ENCODE data around the gene TEAD3.

TEAD3 gene

GRCh38 chr6:35448191-35448590 lies 48.7 kb downstream of the TEAD3 start:
- DNase-seq = no peak
- TF ChIP-seq CTCF (IDR thresholded peaks at IDR 0.05; ENCODE audit: borderline replicate concordance, extremely low read depth, low read length, poor library complexity, severe bottlenecking) (no peak), EZH2 (IDR thresholded peaks at IDR 0.05; ENCODE audit: borderline replicate concordance, low read depth, low read length, severe bottlenecking) (no peak)
- Histone ChIP-seq H3K36me3 (ENCODE audit: insufficient read depth, low read length) (no peaks in the 10 kb centered on the region), H3K9me3 (ENCODE audit: insufficient read depth, low read length, severe bottlenecking) (no peaks in the 10 kb centered on the region), H3K79me2 (ENCODE audit: insufficient read depth, low read length) (no peaks in the 10 kb centered on the region), H3K4me2 (ENCODE audit: insufficient read depth, low read length) (no peak overlapping the region), H3K9ac (ENCODE audit: low read depth, low read length) (no peak overlapping the region), H3K27ac (ENCODE audit: low read length) (no peak overlapping the region), H3K4me3 (ENCODE audit: low read depth in 1 of 2, low read length in 2 of 2) (no peak overlapping the region), H3K4me1 (ENCODE audit: insufficient read depth, low read length) (peaks cover 20% of the 10 kb centered on the region), H2AFZ (ENCODE audit: low read depth, low read length) (no peak overlapping the region), H4K20me1 (ENCODE audit: insufficient read depth, low read length) (no peaks in the 10 kb centered on the region), H3K27me3 (ENCODE audit: insufficient read depth, low read length, poor library complexity) (no peaks in the 10 kb centered on the region)
- ATAC-seq (ENCODE audit: insufficient read depth, low read depth) = no peak

- DNase-seq = peak; percentile 56
- H4K20me1 ChIP-seq (ENCODE audit: insufficient read depth, low read length) = no peaks in the 10 kb centered on the region
- no peaks in the 10 kb centered on the region for H3K27me3 ChIP-seq (ENCODE audit: insufficient read depth, low read length, poor library complexity)
- H3K4me1 ChIP-seq (ENCODE audit: insufficient read depth, low read length) = peaks cover 4% of the 10 kb centered on the region; the same call in 1 of the 2 replicates
- H3K9me3 ChIP-seq (ENCODE audit: insufficient read depth, low read length, severe bottlenecking) = no peaks in the 10 kb centered on the region
- no peak overlapping the region for H3K4me3 ChIP-seq (ENCODE audit: low read depth in 1 of 2, low read length in 2 of 2)
- no peak overlapping the region for H2AFZ ChIP-seq (ENCODE audit: low read depth, low read length)
- H3K36me3 ChIP-seq (ENCODE audit: insufficient read depth, low read length) = no peaks in the 10 kb centered on the region
- peak; percentile 73 for ATAC-seq (ENCODE audit: insufficient read depth, low read depth)
- no peak overlapping the region for H3K9ac ChIP-seq (ENCODE audit: low read depth, low read length)
- H3K4me2 ChIP-seq (ENCODE audit: insufficient read depth, low read length) = no peak overlapping the region
- no peak for TF ChIP-seq CTCF (IDR thresholded peaks at IDR 0.05; ENCODE audit: borderline replicate concordance, extremely low read depth, low read length, poor library complexity, severe bottlenecking)
- no peak for TF ChIP-seq EZH2 (IDR thresholded peaks at IDR 0.05; ENCODE audit: borderline replicate concordance, low read depth, low read length, severe bottlenecking)
- no peak overlapping the region for H3K27ac ChIP-seq (ENCODE audit: low read length)
- H3K79me2 ChIP-seq (ENCODE audit: insufficient read depth, low read length) = no peaks in the 10 kb centered on the region
Measured at GRCh38 chr6:35445691-35446090, 51.2 kb downstream of the TEAD3 start.

- Histone ChIP-seq H3K9ac (ENCODE audit: low read depth, low read length) (no peak overlapping the region), H3K27me3 (ENCODE audit: insufficient read depth, low read length, poor library complexity) (no peaks in the 10 kb centered on the region), H2AFZ (ENCODE audit: low read depth, low read length) (no peak overlapping the region), H3K9me3 (ENCODE audit: insufficient read depth, low read length, severe bottlenecking) (no peaks in the 10 kb centered on the region), H3K27ac (ENCODE audit: low read length) (no peak overlapping the region), H3K4me1 (ENCODE audit: insufficient read depth, low read length) (peaks cover 4% of the 10 kb centered on the region; the same call in 1 of the 2 replicates), H3K4me3 (ENCODE audit: low read depth in 1 of 2, low read length in 2 of 2) (no peak overlapping the region), H3K36me3 (ENCODE audit: insufficient read depth, low read length) (no peaks in the 10 kb centered on the region), H4K20me1 (ENCODE audit: insufficient read depth, low read length) (no peaks in the 10 kb centered on the region), H3K4me2 (ENCODE audit: insufficient read depth, low read length) (no peak overlapping the region), H3K79me2 (ENCODE audit: insufficient read depth, low read length) (no peaks in the 10 kb centered on the region)
- no peak for TF ChIP-seq EZH2 (IDR thresholded peaks at IDR 0.05; ENCODE audit: borderline replicate concordance, low read depth, low read length, severe bottlenecking)
- no peak for TF ChIP-seq CTCF (IDR thresholded peaks at IDR 0.05; ENCODE audit: borderline replicate concordance, extremely low read depth, low read length, poor library complexity, severe bottlenecking)
- ATAC-seq (ENCODE audit: insufficient read depth, low read depth) (no peak), DNase-seq (no peak)
Measured at GRCh38 chr6:35443341-35444030, 53.4 kb downstream of the TEAD3 start.

All from DND-41 (cell line).